ENCODE results near the gene NUTF2. TPM values are rescaled to one million over a fixed set of nuclear protein-coding genes. Genes with fewer than 3 reads are reported as not detected.

Gene NUTF2
- total and polyA plus RNA-seq, 10 of the 15 experiments (the other 5 are each of a cell fraction or from before 2014, with no cell fraction given): 116 to 342 (median 202) TPM

GRCh38 chr16:67883146-67883871, 36.6 kb downstream of the NUTF2 start:
- ATAC-seq (peak; percentile 17), DNase-seq (ENCODE audit: low read depth, low spot score) (no peak), FAIRE-seq (peak; percentile 64)
- H3K36me3 ChIP-seq (ENCODE audit: control insufficient read depth in 2 of 2, insufficient read depth in 2 of 2, low read length in 1 of 2): peaks cover 12 to 50% of the 10 kb centered on the region in 2 experiments; a peak in 3 of 4 replicates
- ChIA-PET SMC1A (ENCODE audit: uncharacterized antibody, unreplicated experiment) (interaction anchor here (0.7 to 2.2 kb wide), 9 partner anchors 10 to 362 kb away, joined by 3 to 14 read pairs (median 3); partner anchors contain the start of gene PSKH1), RAD21 (ENCODE audit: unreplicated experiment) (interaction anchor here (0.6 to 3.2 kb wide), 6 partner anchors 14 to 1427 kb away, joined by 3 to 14 read pairs (median 4); partner anchors contain the start of genes CENPT, NUTF2 and PSMB10), CTCF (interaction anchor here (0.7 to 5.6 kb wide), 33 partner anchors 9 to 211 kb away, joined by 3 to 39 read pairs (median 4); partner anchors contain the start of genes EDC4, NUTF2, PSKH1 and PSMB10), POLR2A (interaction anchor here (0.5 to 1.0 kb wide), 4 partner anchors 9 to 312 kb away, joined by 3 to 9 read pairs (median 3); partner anchors contain the start of gene CARMIL2)
- no peak overlapping the region for H3K4me3 ChIP-seq
- in situ Hi-C loops (cut with MboI): no loop called here
- H3K27me3 ChIP-seq (replicated peaks in 1 of 2; ENCODE audit: control insufficient read depth in 2 of 2, insufficient read depth in 2 of 2, low read length in 1 of 2): no peaks in the 10 kb centered on the region
- BruUV-seq (replicated peaks): no TSS peak
- H3K4me1 ChIP-seq (ENCODE audit: control insufficient read depth, insufficient read depth, low read length): no peaks in the 10 kb centered on the region
- 36% methylated on average over 6 of the region's 6 CpGs for WGBS (ENCODE audit: insufficient coverage, insufficient replicate concordance, low lambda C conversion rate, missing lambda C conversion rate)
- no peak overlapping the region for H3K9ac ChIP-seq (ENCODE audit: control insufficient read depth, insufficient read depth, low read length)
- no peak overlapping the region for H3K4me2 ChIP-seq (ENCODE audit: control insufficient read depth, insufficient read depth)
- intact Hi-C loops (cut with micrococcal nuclease; ENCODE audit: unreplicated experiment): loop anchor here (2.0 to 5.0 kb wide), 2 partner anchors 157 to 344 kb away; no protein-coding TSS in a partner anchor
- H3K9me3 ChIP-seq (replicated peaks; ENCODE audit: control insufficient read depth, insufficient read depth, low read length): no peaks in the 10 kb centered on the region
- H4K20me1 ChIP-seq (ENCODE audit: control insufficient read depth, insufficient read depth): no peaks in the 10 kb centered on the region
- no peak overlapping the region for H3K27ac ChIP-seq (ENCODE audit: control insufficient read depth, insufficient read depth)
- no peak overlapping the region for H2AFZ ChIP-seq (ENCODE audit: control insufficient read depth, low read depth, low read length)
- no peaks in the 10 kb centered on the region for H3K79me2 ChIP-seq (ENCODE audit: control insufficient read depth, insufficient read depth, low read length)
- TF ChIP-seq HDGF (IDR thresholded peaks at IDR 0.05): no peak
- TF ChIP-seq, protein P1, sequence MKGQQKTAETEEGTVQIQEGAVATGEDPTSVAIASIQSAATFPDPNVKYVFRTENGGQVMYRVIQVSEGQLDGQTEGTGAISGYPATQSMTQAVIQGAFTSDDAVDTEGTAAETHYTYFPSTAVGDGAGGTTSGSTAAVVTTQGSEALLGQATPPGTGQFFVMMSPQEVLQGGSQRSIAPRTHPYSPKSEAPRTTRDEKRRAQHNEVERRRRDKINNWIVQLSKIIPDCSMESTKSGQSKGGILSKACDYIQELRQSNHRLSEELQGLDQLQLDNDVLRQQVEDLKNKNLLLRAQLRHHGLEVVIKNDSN (IDR thresholded peaks at IDR 0.05; ENCODE audit: borderline replicate concordance, extremely low read length, insufficient read depth, low read depth, low read length): no peak
- TF ChIP-seq, protein P2, sequence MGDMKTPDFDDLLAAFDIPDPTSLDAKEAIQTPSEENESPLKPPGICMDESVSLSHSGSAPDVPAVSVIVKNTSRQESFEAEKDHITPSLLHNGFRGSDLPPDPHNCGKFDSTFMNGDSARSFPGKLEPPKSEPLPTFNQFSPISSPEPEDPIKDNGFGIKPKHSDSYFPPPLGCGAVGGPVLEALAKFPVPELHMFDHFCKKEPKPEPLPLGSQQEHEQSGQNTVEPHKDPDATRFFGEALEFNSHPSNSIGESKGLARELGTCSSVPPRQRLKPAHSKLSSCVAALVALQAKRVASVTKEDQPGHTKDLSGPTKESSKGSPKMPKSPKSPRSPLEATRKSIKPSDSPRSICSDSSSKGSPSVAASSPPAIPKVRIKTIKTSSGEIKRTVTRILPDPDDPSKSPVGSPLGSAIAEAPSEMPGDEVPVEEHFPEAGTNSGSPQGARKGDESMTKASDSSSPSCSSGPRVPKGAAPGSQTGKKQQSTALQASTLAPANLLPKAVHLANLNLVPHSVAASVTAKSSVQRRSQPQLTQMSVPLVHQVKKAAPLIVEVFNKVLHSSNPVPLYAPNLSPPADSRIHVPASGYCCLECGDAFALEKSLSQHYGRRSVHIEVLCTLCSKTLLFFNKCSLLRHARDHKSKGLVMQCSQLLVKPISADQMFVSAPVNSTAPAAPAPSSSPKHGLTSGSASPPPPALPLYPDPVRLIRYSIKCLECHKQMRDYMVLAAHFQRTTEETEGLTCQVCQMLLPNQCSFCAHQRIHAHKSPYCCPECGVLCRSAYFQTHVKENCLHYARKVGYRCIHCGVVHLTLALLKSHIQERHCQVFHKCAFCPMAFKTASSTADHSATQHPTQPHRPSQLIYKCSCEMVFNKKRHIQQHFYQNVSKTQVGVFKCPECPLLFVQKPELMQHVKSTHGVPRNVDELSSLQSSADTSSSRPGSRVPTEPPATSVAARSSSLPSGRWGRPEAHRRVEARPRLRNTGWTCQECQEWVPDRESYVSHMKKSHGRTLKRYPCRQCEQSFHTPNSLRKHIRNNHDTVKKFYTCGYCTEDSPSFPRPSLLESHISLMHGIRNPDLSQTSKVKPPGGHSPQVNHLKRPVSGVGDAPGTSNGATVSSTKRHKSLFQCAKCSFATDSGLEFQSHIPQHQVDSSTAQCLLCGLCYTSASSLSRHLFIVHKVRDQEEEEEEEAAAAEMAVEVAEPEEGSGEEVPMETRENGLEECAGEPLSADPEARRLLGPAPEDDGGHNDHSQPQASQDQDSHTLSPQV (IDR thresholded peaks at IDR 0.05): no peak
- no peak for TF ChIP-seq TCF3 (IDR thresholded peaks at IDR 0.05; ENCODE audit: borderline replicate concordance, insufficient read depth, low read depth, low read length)
- no peak for TF ChIP-seq CEBPB (IDR thresholded peaks at IDR 0.05; ENCODE audit: borderline replicate concordance in 1 of 2, low read depth in 2 of 2, low read length in 2 of 2)
- no peak for TF ChIP-seq SREBF1 (IDR thresholded peaks at IDR 0.05; ENCODE audit: low read length)
- no peak for TF ChIP-seq SIN3A (IDR thresholded peaks at IDR 0.05; ENCODE audit: low read depth, low read length)
- TF ChIP-seq BCL11A (IDR thresholded peaks at IDR 0.05; ENCODE audit: low read depth, low read length): no peak
- no peak for TF ChIP-seq ZBTB11 (CRISPR knock-in tag; IDR thresholded peaks at IDR 0.05)
- no peak for TF ChIP-seq YY1 (IDR thresholded peaks at IDR 0.05; ENCODE audit: low read depth, low read length)
- TF ChIP-seq CREB1 (IDR thresholded peaks at IDR 0.05; ENCODE audit: low read depth): no peak
- TF ChIP-seq SPI1 (IDR thresholded peaks at IDR 0.05; ENCODE audit: borderline replicate concordance, insufficient read depth, low read depth, low read length): no peak

Measured in GM12878 (cell line).